OCI-LY7 (cell line): ENCODE data around the gene SPRYD3. TPM values are rescaled to one million over a fixed set of nuclear protein-coding genes. Genes with fewer than 3 reads are reported as not detected.

Source experiments
- BruUV-seq: library from RNA; stranded (reverse); fragments of 400-500 nt; replicated peaks from 2 replicates; lab custom pipeline; 2021; lab: Mats Ljungman, UMichigan
- CTCF ChIA-PET: fragments of 300-600 bp; sonication (Branson Sonifier 250); formaldehyde crosslinking; loops from one replicate; lab custom pipeline; 2022; ENCODE audit warnings: antibody characterized with exemption; ENCODE audit not compliant: unreplicated experiment; lab: Charles Lee
- POLR2A ChIA-PET: fragments of 300-600 bp; sonication (Branson Sonifier 250); formaldehyde crosslinking; loops from one replicate; lab custom pipeline; 2022; ENCODE audit warnings: antibody characterized with exemption; lab: Charles Lee
- DNase-seq: peaks from one replicate; pipeline ENCODE4 v3.0.0-alpha.2; 2015; ENCODE audit warnings: low spot score
- H2AFZ ChIP-seq: fragments of 200-600 bp; sonication (generic), shearing (Covaris generic); 2 replicates; pipeline ENCODE4 v1.6.1; 2014; ENCODE audit warnings: mild to moderate bottlenecking, antibody characterized with exemption, low read length, moderate library complexity
- H3K27ac ChIP-seq: fragments of 200-600 bp; sonication (generic); 2 replicates; pipeline ENCODE4 v1.5.1; 2014; ENCODE audit warnings: mixed run types, low read depth, mild to moderate bottlenecking, moderate library complexity, low read length, inconsistent platforms; ENCODE audit not compliant: poor library complexity, severe bottlenecking
- H3K36me3 ChIP-seq: fragments of 200-600 bp; sonication (generic); 2 replicates; pipeline ENCODE4 v1.6.1; 2014; ENCODE audit warnings: mild to moderate bottlenecking, antibody characterized with exemption, low read length, moderate library complexity, mixed read lengths; ENCODE audit not compliant: insufficient read depth
- H3K4me1 ChIP-seq: fragments of 200-600 bp; sonication (generic); 2 replicates; pipeline ENCODE4 v1.5.1; 2014; ENCODE audit warnings: mild to moderate bottlenecking, low read length; ENCODE audit not compliant: insufficient read depth, poor library complexity, severe bottlenecking
- H3K4me2 ChIP-seq: fragments of 200-600 bp; sonication (generic); 2 replicates; pipeline ENCODE4 v1.6.1; 2014; ENCODE audit warnings: mild to moderate bottlenecking, low read length
- H3K4me3 ChIP-seq: fragments of 200-600 bp; sonication (generic); 2 replicates; pipeline ENCODE4 v1.5.1; 2014; ENCODE audit warnings: mild to moderate bottlenecking, low read depth, low read length; ENCODE audit not compliant: poor library complexity, severe bottlenecking
- H3K79me2 ChIP-seq: fragments of 200-600 bp; sonication (generic); 2 replicates; pipeline ENCODE4 v1.6.1; 2016; ENCODE audit warnings: low read depth, mild to moderate bottlenecking, low read length, moderate library complexity, mixed read lengths; ENCODE audit not compliant: insufficient read depth
- H3K9me2 ChIP-seq: fragments of 200-600 bp; sonication (generic); 2 replicates; pipeline ENCODE4 v1.6.1; 2016; ENCODE audit warnings: mild to moderate bottlenecking, low read length, mixed read lengths; ENCODE audit not compliant: insufficient read depth
- H3K9me3 ChIP-seq: fragments of 200-600 bp; sonication (generic); 2 replicates; pipeline ENCODE4 v1.6.1; 2014; ENCODE audit warnings: mild to moderate bottlenecking, mixed run types, low read length, mixed read lengths
- H4K20me1 ChIP-seq: fragments of 200-600 bp; sonication (generic); 2 replicates; pipeline ENCODE4 v1.6.1; 2014; ENCODE audit warnings: mild to moderate bottlenecking, antibody characterized with exemption, low read length, moderate library complexity, mixed read lengths; ENCODE audit not compliant: insufficient read depth
- EZH2phosphoT487 ChIP-seq: fragments of 200-600 bp; sonication (generic); IDR thresholded peaks from 2 replicates; pipeline ENCODE4 v1.6.1; 2018; ENCODE audit warnings: low read depth, borderline replicate concordance, mild to moderate bottlenecking, mixed run types, antibody characterized with exemption, low read length, moderate library complexity, mixed read lengths
- intact Hi-C: fragments of 100-400 bp; cut with micrococcal nuclease; formaldehyde crosslinking; loops from one replicate; pipeline ENCODE4 v1.10.0; 2022; ENCODE audit not compliant: unreplicated experiment
- microRNA-seq: library from miRNA; unstranded; fragments of <30 nt; microRNA quantifications from one replicate; pipeline ENCODE4 v1.2.0, GENCODE V29; 2022; ENCODE audit warnings: borderline replicate concordance
- small RNA-seq: library from RNA; depleted of rRNA; stranded (forward); fragments of <200 nt; gene quantifications from one replicate; pipeline ENCODE3, GENCODE V24; 2014
- total RNA-seq, 2 experiments: library from RNA; depleted of rRNA in 1 of 2; stranded (reverse); fragments of >200 nt in 1 of 2; shearing (Covaris generic) in 1 of 2; gene quantifications; 2 replicates each; pipeline ENCODE4 v1.2.3, GENCODE V29; 2014 to 2022
- TF ChIP-seq, protein P1 (sequence below): fragments of 200-600 bp; sonication (generic); conservative IDR thresholded peaks from 2 replicates; pipeline ENCODE4 v1.5.1; 2014; ENCODE audit warnings: mild to moderate bottlenecking, antibody characterized with exemption, low read length, moderate library complexity, mixed read lengths

SPRYD3 gene
- total RNA-seq, 2 experiments from 2014 or later = 7.3 to 20.5 TPM

DNA sequence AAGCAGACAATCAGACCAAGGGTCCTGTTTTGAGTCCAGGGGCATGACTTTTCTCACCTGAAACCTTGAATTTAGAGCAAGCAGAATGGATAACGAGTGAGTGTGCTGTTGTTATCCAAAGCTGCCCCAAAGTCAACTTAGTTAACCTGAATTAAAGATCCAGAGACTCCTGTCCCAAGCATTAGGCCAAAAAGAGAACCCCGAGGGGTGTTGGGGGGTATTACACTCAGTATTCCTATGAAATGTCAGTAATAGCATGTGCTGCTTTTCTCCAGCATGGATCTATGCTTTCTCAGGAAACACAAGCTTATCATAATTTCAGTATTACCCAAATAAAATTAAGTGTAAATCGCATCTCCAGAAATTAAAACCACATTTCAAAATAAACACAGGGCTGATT lies 53.9 kb downstream of the SPRYD3 start:
- Histone ChIP-seq H3K4me1 (no peaks in the 10 kb centered on the region), H4K20me1 (peaks cover 16% of the 10 kb centered on the region), H3K36me3 (peaks cover 96% of the 10 kb centered on the region), H3K27ac (no peak overlapping the region), H3K4me3 (no peak overlapping the region), H3K9me3 (no peaks in the 10 kb centered on the region), H3K9me2 (no peaks in the 10 kb centered on the region), H2AFZ (no peak overlapping the region), H3K4me2 (no peak overlapping the region), H3K79me2 (peaks cover 50% of the 10 kb centered on the region; the same call in 1 of the 2 replicates)
- no peak for DNase-seq
- CTCF ChIA-PET = no interaction called here
- no TSS peak for BruUV-seq
- POLR2A ChIA-PET = no interaction called here
- intact Hi-C loops = no loop called here
- no peak for TF ChIP-seq EZH2phosphoT487
- TF ChIP-seq, protein P1, sequence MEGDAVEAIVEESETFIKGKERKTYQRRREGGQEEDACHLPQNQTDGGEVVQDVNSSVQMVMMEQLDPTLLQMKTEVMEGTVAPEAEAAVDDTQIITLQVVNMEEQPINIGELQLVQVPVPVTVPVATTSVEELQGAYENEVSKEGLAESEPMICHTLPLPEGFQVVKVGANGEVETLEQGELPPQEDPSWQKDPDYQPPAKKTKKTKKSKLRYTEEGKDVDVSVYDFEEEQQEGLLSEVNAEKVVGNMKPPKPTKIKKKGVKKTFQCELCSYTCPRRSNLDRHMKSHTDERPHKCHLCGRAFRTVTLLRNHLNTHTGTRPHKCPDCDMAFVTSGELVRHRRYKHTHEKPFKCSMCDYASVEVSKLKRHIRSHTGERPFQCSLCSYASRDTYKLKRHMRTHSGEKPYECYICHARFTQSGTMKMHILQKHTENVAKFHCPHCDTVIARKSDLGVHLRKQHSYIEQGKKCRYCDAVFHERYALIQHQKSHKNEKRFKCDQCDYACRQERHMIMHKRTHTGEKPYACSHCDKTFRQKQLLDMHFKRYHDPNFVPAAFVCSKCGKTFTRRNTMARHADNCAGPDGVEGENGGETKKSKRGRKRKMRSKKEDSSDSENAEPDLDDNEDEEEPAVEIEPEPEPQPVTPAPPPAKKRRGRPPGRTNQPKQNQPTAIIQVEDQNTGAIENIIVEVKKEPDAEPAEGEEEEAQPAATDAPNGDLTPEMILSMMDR = no peak

DNA sequence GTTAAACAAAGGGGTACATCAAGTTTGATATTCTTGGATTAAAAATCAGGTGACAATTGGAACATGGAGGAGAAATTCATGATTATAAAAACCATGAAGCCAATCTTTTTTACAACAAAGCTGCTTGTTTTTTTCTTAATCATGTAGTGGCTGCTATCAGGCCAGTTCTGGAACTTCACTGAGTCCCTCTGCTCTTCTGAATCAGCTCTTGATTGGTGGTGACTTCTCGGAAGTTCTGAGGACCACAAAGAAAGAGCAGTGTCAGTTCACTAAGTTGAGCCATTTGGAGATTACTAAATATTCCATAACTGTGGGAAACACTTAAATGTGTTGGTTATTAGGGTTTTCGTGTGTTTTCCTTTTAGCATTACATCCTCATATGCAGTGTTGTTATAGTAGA lies 64.5 kb downstream of the SPRYD3 start:
- DNase-seq = no peak
- Histone ChIP-seq H3K36me3 (peaks cover 98% of the 10 kb centered on the region), H3K27ac (no peak overlapping the region), H3K4me1 (peaks cover 20% of the 10 kb centered on the region), H3K79me2 (peaks cover 91% of the 10 kb centered on the region), H3K4me3 (no peak overlapping the region), H3K9me2 (no peaks in the 10 kb centered on the region), H3K4me2 (no peak overlapping the region), H4K20me1 (peaks cover 52% of the 10 kb centered on the region), H2AFZ (no peak overlapping the region), H3K9me3 (peaks cover 9% of the 10 kb centered on the region; the same call in 1 of the 2 replicates)
- CTCF ChIA-PET = no interaction called here
- BruUV-seq = no TSS peak
- intact Hi-C loops = no loop called here
- POLR2A ChIA-PET = interaction anchor here (1.3 kb wide), 1 partner anchor 12 kb away, joined by 3 read pairs; no protein-coding TSS in a partner anchor
- no peak for TF ChIP-seq EZH2phosphoT487
- TF ChIP-seq, protein P1 = no peak

Small RNA genes lying within 50 kb of the gene (microRNA-seq; reads per million reads assigned to microRNA genes)
- not detected for gene MIR6757

Small RNA genes lying within 50 kb of the gene (small RNA-seq; reads per million reads assigned to genes)
- gene MIR6757 = not detected

Other genes with a start within 250 kb of the SPRYD3 start
- gene KRT79, start 245.1 kb downstream of the SPRYD3 start, total RNA-seq (2014; rRNA removed; shearing (Covaris generic)) = not detected in 2 replicates
- not detected in 2 replicates for gene KRT79, start 245.1 kb downstream of the SPRYD3 start, total RNA-seq (2022)
- not detected in 2 replicates for gene KRT78, start 230.4 kb downstream of the SPRYD3 start, total RNA-seq (2014; rRNA removed; shearing (Covaris generic))
- not detected in 2 replicates for gene KRT78, start 230.4 kb downstream of the SPRYD3 start, total RNA-seq (2022)
- gene KRT8, start 174.3 kb downstream of the SPRYD3 start, total RNA-seq (2014; rRNA removed; shearing (Covaris generic)) = 0.16 TPM in 1 of 2 replicates, not detected in the other
- gene KRT8, start 174.3 kb downstream of the SPRYD3 start, total RNA-seq (2022) = 0.89 TPM in 2 replicates
- gene KRT18, start 130.3 kb downstream of the SPRYD3 start, total RNA-seq (2014; rRNA removed; shearing (Covaris generic)) = not detected in 2 replicates
- not detected in 2 replicates for gene KRT18, start 130.3 kb downstream of the SPRYD3 start, total RNA-seq (2022)
- gene EIF4B, start 72.9 kb downstream of the SPRYD3 start, total RNA-seq (2014; rRNA removed; shearing (Covaris generic)) = 645 and 872 TPM in 2 replicates
- 745 and 898 TPM in 2 replicates for gene EIF4B, start 72.9 kb downstream of the SPRYD3 start, total RNA-seq (2022)
- gene TNS2, start 29.3 kb downstream of the SPRYD3 start, total RNA-seq (2014; rRNA removed; shearing (Covaris generic)) = 0.25 TPM in 1 of 2 replicates, not detected in the other
- gene TNS2, start 29.3 kb downstream of the SPRYD3 start, total RNA-seq (2022) = 1.3 and 1.6 TPM in 2 replicates
- not detected in 2 replicates for gene IGFBP6, start 18.3 kb upstream of the SPRYD3 start, total RNA-seq (2014; rRNA removed; shearing (Covaris generic))
- gene IGFBP6, start 18.3 kb upstream of the SPRYD3 start, total RNA-seq (2022) = 1.2 and 2.9 TPM in 2 replicates
- 0.06 and 0.08 TPM in 2 replicates for gene SOAT2, start 24.1 kb upstream of the SPRYD3 start, total RNA-seq (2014; rRNA removed; shearing (Covaris generic))
- 1.2 and 1.8 TPM in 2 replicates for gene SOAT2, start 24.1 kb upstream of the SPRYD3 start, total RNA-seq (2022)
- gene ZNF740, start 101.3 kb upstream of the SPRYD3 start, total RNA-seq (2014; rRNA removed; shearing (Covaris generic)) = 26.1 and 31.6 TPM in 2 replicates
- gene ZNF740, start 101.3 kb upstream of the SPRYD3 start, total RNA-seq (2022) = 58.2 and 66.5 TPM in 2 replicates
- 18.9 and 25.8 TPM in 2 replicates for gene CSAD, start 101.5 kb upstream of the SPRYD3 start, total RNA-seq (2014; rRNA removed; shearing (Covaris generic))
- gene CSAD, start 101.5 kb upstream of the SPRYD3 start, total RNA-seq (2022) = 26.9 and 32.0 TPM in 2 replicates
- 48.6 and 51.7 TPM in 2 replicates for gene ITGB7, start 127.9 kb upstream of the SPRYD3 start, total RNA-seq (2014; rRNA removed; shearing (Covaris generic))
- gene ITGB7, start 127.9 kb upstream of the SPRYD3 start, total RNA-seq (2022) = 153 and 207 TPM in 2 replicates
- gene RARG, start 152.8 kb upstream of the SPRYD3 start, total RNA-seq (2014; rRNA removed; shearing (Covaris generic)) = 1.4 and 7.0 TPM in 2 replicates
- gene RARG, start 152.8 kb upstream of the SPRYD3 start, total RNA-seq (2022) = 5.1 and 8.4 TPM in 2 replicates
- 77.4 and 78.2 TPM in 2 replicates for gene ESPL1, start 188.9 kb upstream of the SPRYD3 start, total RNA-seq (2014; rRNA removed; shearing (Covaris generic))
- gene ESPL1, start 188.9 kb upstream of the SPRYD3 start, total RNA-seq (2022) = 121 and 137 TPM in 2 replicates
- 348 and 394 TPM in 2 replicates for gene PFDN5, start 216.2 kb upstream of the SPRYD3 start, total RNA-seq (2014; rRNA removed; shearing (Covaris generic))
- gene PFDN5, start 216.2 kb upstream of the SPRYD3 start, total RNA-seq (2022) = 264 TPM in 2 replicates
- gene MYG1, start 220.3 kb upstream of the SPRYD3 start, total RNA-seq (2014; rRNA removed; shearing (Covaris generic)) = 41.0 and 53.4 TPM in 2 replicates
- 59.3 and 64.9 TPM in 2 replicates for gene MYG1, start 220.3 kb upstream of the SPRYD3 start, total RNA-seq (2022)
- 85.5 and 95.6 TPM in 2 replicates for gene AAAS, start 242.2 kb upstream of the SPRYD3 start, total RNA-seq (2014; rRNA removed; shearing (Covaris generic))
- gene AAAS, start 242.2 kb upstream of the SPRYD3 start, total RNA-seq (2022) = 94.5 and 109 TPM in 2 replicates